NK-92 treated with Interleukin-12 subunit alpha and Interleukin-12 subunit beta, amount 100 ng/mL, for 24 hours (cell line): ENCODE measurements around the gene SYNPR.

Experiments
- DNase-seq: peaks from one replicate; lab custom pipeline; 2025; lab: John Stamatoyannopoulos, UW

SYNPR gene

DNA sequence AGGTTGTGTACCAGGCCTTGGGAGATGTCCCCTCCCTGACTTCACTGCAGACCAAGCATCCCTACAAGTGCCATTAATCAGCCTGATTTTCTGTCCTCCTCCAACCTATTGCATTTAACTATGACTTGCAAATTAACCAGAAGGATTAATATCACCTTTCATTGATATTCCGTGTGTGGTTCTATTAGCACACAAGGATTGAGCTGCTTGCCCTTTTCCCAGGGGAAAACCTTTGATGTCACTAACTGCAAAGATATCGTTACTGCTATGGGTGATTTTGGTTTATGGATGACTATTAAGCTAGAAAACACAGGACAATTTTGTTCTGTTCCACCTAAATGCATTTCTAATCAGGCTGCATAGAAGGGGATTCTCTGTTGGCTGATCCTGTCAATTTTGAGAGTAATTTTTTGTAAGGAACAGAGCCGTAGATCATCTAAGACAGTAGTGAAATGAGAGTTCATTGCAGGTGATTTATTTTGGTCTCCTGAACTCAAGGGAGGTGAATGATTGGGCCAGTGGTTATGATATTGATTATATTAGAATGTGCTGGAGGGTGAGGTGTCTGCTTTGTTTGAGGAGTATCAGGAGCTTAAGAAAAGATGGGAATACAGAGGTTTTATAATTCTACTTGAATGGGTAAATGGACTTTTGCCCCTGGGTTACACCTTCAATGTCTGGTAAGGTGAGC, 196.9 kb downstream of the SYNPR start:
- no peak for DNase-seq

DNA sequence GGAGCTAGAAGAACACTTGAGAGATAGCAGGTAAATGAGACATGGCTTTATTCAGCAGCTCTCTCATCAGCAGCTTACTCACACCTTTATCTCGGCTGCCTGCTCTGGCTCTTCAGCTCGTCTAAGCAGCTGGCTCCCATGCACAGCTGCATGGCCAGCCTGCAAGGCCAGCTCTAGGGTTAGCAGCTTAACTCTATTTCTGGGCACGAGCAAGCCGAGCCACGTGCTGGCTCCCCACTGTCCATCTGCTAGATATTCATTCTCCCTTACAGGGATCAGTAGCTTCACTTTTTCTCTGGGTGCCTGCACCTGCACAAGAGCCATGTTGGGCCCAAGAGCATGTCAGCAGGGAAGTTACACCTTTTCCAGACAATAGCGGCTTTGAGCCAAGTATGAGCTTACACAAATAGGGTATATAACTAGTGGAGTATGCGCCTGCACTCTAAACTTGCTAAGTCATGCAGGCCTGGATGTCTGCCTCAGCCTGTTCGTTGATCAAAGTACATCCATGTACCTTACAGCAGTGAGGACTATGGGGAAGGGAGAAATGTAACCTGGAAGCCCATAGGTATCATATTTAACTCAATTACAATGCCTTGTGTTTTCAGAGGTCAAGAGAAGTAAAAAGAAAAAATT, 199.5 kb downstream of the SYNPR start:
- DNase-seq = no peak

DNA sequence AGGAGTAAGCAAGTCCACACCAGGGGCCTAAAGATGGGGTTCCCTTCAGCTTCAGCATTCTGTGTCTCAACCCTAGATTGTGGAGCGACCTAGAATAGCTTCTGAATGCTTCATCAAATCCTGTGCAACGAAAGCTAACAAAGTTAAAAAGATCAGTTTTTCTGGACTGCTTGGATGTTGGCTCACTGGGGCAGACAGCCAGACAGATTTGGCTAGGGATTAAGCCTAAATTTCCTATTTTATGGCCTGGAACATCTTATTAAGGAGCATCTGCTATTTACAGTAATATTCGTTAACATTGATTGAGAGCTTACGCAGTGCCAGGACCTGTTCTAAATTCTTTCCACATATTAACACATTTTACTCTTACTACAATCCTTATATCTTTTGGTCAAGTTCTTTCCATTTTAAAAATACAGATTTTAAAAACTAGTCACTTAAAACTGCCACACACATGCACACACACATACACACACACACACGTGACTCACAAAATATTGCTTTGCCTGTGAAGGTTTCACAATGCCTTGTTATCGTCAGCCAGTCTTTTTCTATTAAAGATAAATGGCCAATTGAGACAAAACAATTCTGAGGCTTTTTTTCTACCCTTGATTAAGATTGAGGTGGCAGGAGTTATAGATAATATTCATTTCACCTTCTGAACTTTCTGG, 201.0 kb downstream of the SYNPR start:
- DNase-seq = no peak

DNA sequence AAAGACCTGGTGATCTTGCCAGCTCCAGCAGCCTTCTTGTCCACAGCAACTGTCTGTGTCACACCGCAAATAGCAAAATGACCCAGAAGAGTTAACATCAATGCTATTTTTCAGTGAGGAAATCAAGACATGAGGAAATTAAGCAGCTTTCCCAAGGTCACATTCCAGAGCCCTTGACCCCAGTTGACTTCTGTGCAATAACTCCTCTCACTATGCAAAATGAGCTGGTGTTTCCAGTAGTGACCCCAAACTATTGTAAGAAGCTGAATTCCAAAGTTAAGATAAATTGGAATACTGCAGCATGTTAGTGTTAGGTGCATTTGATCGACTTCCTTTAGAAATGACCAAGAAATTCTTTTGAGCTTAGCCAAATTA, 201.5 kb downstream of the SYNPR start:
- DNase-seq = no peak

DNA sequence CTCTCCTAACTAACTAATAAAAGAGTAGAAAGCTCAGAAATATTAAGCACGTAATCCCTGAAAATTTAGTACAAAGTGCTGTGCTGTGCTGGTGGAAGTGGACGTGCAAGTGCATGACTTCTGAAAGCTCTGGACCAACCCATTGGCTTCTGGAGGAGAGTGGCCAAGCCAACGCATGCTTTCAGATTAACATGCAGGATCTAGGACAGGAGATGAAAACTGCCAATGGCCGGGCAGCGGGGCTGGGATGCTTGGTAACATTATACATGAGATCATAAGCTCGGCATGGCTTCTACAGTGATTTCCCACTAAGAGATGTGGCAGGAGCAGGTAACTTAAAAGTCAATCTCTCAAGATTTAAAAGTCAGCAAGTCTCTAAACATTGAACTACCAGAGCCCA, 203.5 kb downstream of the SYNPR start:
- no peak for DNase-seq

DNA sequence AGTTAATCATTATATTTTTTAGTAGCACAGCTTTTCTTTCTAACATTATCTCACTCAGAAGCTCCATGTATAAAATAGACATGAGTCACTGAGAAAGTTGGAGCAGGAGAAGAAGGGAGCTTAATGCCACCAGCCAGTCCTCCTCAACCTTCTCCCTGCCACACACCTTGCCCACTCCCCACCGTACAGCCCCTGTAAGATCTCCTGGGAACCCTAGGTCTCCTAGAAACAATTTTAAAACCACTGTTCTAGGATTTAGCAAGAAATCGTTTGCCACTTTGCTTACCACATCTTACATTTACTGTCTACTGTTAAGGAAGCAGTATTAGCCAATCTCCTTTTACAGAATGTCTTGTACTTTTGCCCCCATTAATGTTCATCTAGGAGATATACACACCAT, 204.2 kb downstream of the SYNPR start:
- DNase-seq = no peak

DNA sequence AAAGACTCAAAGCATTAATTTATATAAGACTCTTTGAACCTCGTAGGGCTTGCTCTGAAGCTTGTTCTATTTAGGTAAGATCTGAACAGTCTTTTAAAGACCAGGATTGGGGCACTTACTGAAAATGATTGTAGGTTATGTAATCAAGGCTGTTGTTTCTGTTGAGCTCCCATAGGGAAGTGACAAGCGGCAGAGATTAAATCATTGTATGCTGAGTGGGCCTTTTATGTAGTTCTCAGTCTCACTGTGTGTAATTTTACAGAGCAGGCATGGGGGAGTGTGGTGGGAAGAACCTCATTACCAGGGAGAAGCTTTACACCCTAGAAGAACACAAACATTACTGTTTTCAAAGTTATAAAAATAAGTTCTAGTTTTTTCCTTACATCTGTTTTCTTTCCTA, 214.4 kb downstream of the SYNPR start:
- DNase-seq = no peak

DNA sequence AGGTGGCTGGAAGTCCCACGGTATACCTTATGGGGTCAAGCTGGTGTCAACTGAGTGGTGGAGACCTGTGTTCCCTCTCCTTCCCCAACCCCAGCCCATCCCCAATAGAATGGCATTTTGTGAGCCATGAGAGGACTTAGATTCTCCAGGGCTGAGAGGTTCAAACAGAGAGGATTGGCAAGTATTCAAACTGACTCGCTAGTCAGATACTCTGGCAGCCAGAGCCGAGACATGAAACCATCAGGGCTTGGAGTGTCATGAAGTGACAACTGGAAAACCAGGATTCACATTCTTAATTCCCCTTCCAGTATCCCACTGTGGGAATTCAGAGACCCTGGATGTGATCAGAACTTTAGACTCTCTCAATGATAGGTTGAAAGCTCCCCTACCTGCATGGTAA, 215.0 kb downstream of the SYNPR start:
- DNase-seq = no peak

DNA sequence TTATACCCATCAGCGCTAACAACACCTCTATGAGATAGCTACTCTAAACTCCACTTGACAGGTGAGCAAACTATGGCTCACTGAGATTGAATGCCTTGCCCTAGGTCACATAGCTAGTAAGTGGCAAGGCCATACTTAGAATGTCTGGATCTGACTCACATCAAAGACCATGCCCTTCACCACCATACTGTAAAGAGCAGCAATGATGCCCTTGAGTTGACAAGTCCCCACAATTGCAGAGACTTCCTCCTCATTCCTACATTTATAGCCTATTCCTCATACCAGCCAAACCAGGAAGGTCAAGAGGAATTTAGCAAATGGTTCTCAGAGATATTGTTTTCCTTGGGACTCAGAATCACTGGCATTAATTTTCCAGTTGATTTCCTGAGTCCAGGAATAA, 216.5 kb downstream of the SYNPR start:
- no peak for DNase-seq

DNA sequence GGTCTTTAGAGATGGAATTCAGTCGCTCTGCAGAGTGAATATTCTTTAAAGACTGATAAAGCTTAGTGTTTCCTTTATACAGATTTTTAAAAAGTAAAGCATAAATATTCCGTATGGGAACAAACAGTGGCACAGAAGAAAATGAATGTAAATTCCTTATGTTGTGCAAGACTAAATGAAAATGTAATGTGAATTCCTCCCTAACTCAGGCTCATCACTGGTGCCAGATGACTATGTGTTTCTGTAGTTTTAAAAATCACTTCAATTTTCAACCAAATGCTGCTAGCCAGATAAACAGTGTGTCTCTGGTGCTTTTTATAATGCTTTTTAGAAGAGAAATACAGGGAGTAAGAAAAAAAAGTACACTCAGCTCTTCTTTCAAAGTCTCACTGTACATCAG, 219.5 kb downstream of the SYNPR start:
- DNase-seq = no peak

DNA sequence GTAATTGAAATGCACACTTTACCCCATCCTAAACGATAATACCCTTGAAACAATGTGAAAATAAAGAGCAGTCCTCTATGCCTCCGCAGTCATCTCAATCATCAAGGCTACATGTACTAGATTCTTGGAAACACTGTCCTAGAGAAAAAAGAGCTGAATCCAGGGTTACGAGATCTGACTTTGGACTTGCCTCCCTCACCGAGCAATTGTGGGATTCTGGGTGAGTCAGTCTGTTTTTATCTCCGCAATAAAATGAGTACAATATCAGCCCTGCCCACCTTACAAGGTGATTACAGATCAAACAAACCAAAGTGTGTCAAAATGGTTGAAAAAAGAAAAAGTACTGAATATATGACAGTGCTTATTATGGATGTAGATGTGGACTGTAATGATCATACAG, 222.1 kb downstream of the SYNPR start:
- no peak for DNase-seq

DNA sequence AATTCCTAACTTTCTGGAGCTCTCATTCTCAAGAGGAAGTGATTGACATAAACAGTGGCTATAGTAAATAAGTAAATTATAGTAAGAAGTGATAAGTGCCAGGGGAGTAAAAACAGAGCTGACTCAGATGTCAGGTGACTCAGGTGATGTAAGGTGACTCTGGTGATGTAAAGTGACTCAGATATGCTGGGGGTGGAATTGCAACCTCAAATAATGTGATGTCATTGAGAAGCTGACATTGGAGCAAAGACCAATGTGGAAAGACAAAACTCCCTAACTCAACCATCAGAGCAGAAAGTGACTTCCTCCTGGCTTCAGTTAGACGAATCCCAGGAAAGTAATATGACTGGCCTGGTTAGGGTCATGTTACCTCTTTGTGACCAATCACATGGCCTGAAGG, 230.2 kb downstream of the SYNPR start:
- DNase-seq = no peak

DNA sequence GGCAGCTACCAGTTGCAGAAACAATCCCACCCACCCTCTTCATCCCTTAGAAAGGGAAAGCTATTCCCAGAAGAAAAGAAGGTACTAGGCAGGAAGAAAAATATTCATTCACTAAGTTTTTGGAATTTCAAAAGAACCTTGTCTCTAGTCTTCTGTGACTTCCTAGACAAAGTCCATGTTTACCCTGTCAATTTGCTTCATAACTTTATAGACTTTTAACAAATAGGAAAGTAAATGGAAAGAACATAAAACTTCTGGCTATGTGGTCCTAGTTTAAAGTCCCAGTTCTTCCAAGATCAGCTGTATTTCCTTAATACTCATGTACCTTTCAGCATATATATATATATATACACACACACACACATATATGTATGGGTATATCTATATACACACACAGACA, 230.7 kb downstream of the SYNPR start:
- DNase-seq = no peak

DNA sequence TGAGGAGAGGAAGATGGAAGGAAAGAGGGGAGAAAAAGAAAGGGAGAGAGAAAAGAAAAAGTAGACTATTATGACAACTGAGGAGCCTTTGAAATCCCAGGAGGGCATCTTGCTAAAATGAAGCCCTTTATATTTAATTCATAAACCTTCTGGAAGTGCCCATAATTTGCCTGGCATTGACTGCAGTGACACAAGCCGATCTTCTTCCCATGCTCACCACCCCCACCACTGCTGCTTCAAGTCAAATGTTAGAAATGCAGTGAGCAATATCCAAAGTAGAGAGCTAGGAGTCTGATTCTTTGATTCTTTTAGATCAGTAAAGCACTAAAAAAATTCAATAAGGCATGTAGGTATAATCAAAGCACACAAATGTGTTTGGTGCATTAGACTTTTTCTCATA, 235.7 kb downstream of the SYNPR start:
- no peak for DNase-seq

DNA sequence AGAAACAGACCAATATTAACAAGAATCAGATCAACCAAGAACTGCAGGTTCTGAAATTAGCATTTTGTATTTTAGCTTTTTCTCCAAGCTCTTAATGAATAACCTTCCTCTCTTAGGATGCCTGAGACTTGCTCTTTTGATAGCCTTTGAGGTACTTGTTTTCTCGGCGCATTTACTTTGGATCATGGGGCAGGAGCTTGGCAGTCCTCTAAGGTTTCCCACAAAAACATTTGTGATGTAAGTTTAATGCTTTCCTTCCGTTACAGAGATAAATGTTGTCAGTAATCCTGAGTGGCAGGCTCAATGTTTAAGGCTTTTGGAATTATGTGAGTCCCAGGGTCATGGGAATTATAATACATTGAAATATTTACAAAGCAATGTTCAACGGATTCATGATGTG, 236.6 kb downstream of the SYNPR start:
- DNase-seq = no peak

DNA sequence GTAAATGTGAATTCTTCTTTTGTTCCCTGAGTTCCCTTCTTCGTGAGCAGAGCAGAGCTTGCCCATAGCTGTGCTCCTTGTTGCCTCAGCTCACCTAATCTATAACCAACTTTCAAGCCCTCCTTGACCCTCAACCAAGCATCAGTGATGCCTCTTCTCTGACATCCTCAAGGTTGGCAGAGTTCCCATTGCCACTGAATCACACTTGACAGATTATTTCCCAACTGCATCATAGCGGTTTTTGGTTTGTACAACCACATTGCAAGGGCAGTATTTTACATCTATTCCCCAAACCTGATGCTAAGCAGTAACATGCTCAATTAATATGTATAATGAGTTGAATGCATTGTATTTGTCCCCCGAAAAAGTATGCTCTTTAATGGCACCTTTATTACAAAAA, 241.3 kb downstream of the SYNPR start:
- DNase-seq = no peak

DNA sequence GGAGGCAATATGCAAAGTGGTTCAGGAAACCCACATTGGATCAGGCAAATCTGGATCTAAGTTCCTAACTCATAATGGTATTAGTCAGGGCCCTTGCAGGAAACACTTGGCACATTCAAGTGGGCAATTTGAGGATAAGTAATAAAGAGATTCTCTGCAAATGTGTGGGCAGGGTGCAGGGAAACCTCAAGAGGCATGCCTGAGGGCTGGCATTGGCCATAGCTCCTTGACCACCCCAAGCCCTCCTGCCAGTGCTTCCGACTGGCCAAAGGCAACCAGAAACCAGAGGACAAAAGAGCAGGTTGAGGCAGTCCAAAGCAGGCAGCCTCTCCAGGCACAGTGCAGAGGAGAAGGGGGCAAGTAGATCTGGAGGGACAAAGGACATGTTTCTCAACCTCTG, 243.5 kb downstream of the SYNPR start:
- no peak for DNase-seq

DNA sequence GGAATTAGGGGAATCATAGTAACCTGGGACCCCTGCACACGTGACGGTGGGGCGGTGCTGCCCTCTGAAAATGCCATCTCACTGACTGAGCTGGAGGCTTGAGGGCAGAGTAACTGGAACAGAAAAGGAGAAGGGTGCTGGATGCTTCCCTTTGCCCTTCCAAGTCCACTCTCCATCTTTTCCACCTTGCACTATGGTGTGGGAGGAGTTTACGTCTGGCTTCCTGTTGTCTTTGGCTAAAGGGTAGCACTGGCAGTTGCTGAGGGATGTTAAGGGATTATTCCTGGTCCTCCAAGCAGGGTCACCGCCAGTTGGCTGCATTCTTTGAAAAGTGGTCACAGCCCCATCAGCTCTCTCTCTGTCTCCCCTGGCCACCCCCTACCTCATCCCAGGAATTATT, 245.0 kb downstream of the SYNPR start:
- no peak for DNase-seq

DNA sequence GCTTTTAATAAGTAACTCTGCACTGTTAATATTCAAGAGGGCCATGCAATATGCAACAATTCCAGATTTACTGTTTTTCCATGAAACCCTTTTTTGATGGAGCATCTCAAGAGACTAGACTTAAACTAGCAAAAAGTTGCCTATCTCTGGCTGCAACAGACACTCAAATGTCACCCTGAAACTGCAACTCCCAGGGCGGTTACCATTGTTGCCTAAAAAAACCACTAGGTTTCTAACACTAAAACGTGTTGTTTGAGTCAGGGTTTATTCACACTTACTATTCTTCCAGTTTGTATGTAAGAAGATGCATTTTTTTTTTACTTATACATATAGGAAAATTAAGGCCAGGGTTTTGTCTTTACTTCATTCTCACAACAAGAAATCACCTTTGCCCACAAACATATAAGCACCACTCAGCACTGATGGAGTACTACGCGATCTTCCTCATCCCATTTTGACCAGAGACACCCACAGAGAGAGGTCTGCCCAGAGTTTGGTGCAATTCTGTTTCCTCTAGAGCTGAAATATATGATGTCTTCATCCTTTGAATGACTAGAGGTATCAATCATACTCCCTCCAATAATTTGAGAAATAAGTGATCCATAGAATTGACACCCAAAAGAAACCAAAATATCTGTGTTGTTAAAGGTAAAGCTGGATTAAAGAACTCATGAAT, 250.4 kb downstream of the SYNPR start:
- no peak for DNase-seq

DNA sequence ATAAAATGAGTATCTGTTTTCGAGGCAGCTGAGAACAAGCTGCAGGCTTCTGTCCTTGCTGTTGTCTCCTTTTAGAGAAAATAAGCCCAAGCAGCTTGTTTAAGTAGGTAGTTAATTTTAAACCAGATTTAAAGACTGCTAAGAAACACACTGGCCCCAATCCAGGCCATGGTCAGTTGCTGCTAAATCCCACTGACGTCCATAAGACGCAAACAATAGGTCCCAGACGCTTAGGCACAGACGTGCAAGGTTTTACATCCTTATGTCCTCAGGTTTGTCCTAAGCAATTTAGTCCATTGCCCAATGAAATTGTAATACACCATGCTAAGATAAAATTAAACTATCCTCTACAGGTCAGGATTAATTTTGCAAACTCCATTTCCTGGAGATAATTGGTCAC, 254.4 kb downstream of the SYNPR start:
- DNase-seq = no peak

DNA sequence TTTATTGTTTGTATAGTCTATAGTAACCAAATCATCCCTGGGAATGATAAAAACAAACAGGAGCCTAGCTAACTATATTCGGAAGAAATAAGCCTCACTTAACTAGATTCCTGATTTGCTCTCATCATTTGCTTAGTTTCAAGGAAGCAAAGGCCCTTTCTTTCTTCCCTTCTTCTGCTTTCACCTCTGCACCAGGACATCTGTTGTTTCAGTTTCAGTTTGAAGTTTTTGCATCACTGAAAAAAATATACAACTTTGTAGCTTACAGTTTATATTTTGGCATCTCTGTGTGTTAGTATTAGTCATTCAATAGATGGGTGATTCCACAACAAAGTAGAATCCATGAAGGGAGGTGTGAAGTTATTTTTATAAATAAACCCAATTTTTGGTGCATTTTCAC, 260.8 kb downstream of the SYNPR start:
- no peak for DNase-seq

DNA sequence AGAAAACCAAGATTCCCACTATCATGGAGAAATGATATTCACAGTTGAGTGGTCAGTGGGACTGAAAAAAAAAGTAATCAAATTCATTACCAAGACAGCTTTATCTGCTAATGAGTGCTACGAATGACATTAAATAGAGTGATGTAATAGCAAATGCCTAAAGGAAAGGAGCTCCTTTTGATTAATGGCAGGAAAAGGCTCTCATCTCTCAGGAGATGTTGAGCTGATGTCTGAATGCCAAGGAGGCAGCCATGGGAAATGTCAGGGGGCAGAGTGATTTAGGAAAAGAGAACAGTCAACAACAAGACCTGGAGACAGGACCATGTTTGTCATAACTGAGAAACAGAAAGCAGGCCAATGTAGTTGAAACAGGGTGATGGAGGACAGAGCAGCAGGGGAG, 277.7 kb downstream of the SYNPR start:
- no peak for DNase-seq

DNA sequence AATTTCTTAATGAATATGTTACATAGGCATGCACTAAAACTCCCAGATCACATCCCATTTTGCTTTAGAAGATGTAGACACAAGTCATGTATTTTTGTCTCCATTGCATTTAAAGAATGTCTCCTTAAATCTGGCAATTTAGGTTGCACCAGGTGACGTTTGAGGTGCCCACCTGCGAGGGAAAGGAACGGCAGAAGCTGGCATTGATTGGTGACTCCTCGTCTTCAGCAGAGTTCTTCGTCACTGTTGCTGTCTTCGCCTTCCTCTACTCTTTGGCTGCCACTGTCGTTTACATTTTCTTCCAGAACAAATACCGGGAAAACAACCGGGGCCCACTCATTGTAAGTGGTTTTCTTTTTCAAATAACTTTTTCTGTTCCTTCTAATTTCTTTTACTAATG, 278.3 kb downstream of the SYNPR start:
- DNase-seq = no peak
